ENCODE results near the gene ZNF697. TPM values are rescaled to one million over a fixed set of nuclear protein-coding genes. Genes with fewer than 3 reads are reported as not detected.

Gene ZNF697
- total RNA-seq, 1 donor from 2014 or later: 8.3 TPM

- H3K36me3 ChIP-seq: no peaks in the 10 kb centered on the region
- Mint-ChIP-seq H3K27me3 (ENCODE audit: insufficient read depth, low read depth) (peaks cover 6% of the 10 kb centered on the region), H3K4me3 (no peak overlapping the region), H3K9me3 (no peaks in the 10 kb centered on the region), H3K36me3 (no peaks in the 10 kb centered on the region), H3K27ac (no peak overlapping the region), H3K4me1 (no peaks in the 10 kb centered on the region)
- no peaks in the 10 kb centered on the region for H3K27me3 ChIP-seq
- no peaks in the 10 kb centered on the region for H4K20me1 ChIP-seq (ENCODE audit: low read depth)
- no peak overlapping the region for H3K27ac ChIP-seq
- no peak overlapping the region for H3K4me2 ChIP-seq
- no peaks in the 10 kb centered on the region for H3F3A ChIP-seq (ENCODE audit: low read depth)
- no peaks in the 10 kb centered on the region for H3K79me2 ChIP-seq (ENCODE audit: low read depth)
- no peak for DNase-seq (ENCODE audit: low spot score)
- no peaks in the 10 kb centered on the region for H3K4me1 ChIP-seq
- no peak overlapping the region for H3K4me3 ChIP-seq
- no peak overlapping the region for H3K9ac ChIP-seq
- H3K9me3 ChIP-seq (ENCODE audit: low read depth): no peaks in the 10 kb centered on the region
- no peak overlapping the region for H2AFZ ChIP-seq (replicated peaks)
- TF ChIP-seq CTCF (IDR thresholded peaks at IDR 0.05): no peak
- TF ChIP-seq EZH2 (IDR thresholded peaks at IDR 0.05): no peak
- no peak for TF ChIP-seq EZH2phosphoT487 (IDR thresholded peaks at IDR 0.05)
These were observed 45.9 kb downstream of the ZNF697 start for GRCh38 chr1:119602169-119602568.

- H2AFZ ChIP-seq (replicated peaks): no peak overlapping the region
- no peak overlapping the region for H3K27ac ChIP-seq
- no peaks in the 10 kb centered on the region for H3K9me3 Mint-ChIP-seq
- no peaks in the 10 kb centered on the region for H3F3A ChIP-seq (ENCODE audit: low read depth)
- no peak for DNase-seq (ENCODE audit: low spot score)
- no peaks in the 10 kb centered on the region for H3K4me1 Mint-ChIP-seq
- no peaks in the 10 kb centered on the region for H4K20me1 ChIP-seq (ENCODE audit: low read depth)
- H3K4me3 Mint-ChIP-seq: no peak overlapping the region
- peaks cover 4% of the 10 kb centered on the region for H3K27me3 Mint-ChIP-seq (ENCODE audit: insufficient read depth, low read depth)
- H3K27me3 ChIP-seq: no peaks in the 10 kb centered on the region
- H3K79me2 ChIP-seq (ENCODE audit: low read depth): no peaks in the 10 kb centered on the region
- no peak overlapping the region for H3K4me2 ChIP-seq
- H3K36me3 Mint-ChIP-seq: no peaks in the 10 kb centered on the region
- H3K9ac ChIP-seq: no peak overlapping the region
- no peak overlapping the region for H3K4me3 ChIP-seq
- no peaks in the 10 kb centered on the region for H3K4me1 ChIP-seq
- TF ChIP-seq CTCF (IDR thresholded peaks at IDR 0.05): no peak
- TF ChIP-seq EZH2phosphoT487 (IDR thresholded peaks at IDR 0.05): no peak
- no peak for TF ChIP-seq EZH2 (IDR thresholded peaks at IDR 0.05)
- no peaks in the 10 kb centered on the region for H3K9me3 ChIP-seq (ENCODE audit: low read depth)
- no peaks in the 10 kb centered on the region for H3K36me3 ChIP-seq
- H3K27ac Mint-ChIP-seq: no peak overlapping the region
These were observed 47.1 kb downstream of the ZNF697 start for GRCh38 chr1:119600976-119601375.

DNA sequence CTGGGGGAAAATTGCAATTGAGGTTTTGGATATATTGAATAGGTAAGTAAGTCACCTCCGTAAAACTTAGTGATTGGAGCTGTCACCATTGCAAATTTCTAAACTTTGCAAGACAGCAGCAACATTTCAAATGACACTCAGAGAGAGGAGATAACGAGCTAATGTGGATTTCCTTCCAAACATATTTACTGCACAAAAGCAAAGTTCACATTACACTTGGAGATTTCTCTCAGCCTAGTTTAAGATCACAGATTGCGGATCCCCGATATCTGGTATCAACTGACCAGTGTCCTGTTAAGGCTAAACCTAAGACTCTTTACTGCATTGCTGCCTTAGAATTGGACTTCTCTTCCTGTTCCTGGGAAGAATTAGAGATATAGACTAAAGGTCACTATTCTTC, 47.5 kb downstream of the ZNF697 start:
- H2AFZ ChIP-seq (replicated peaks): no peak overlapping the region
- H3K4me3 ChIP-seq: no peak overlapping the region
- H3K4me1 Mint-ChIP-seq: no peaks in the 10 kb centered on the region
- no peak for DNase-seq (ENCODE audit: low spot score)
- TF ChIP-seq CTCF (IDR thresholded peaks at IDR 0.05) (no peak), EZH2 (IDR thresholded peaks at IDR 0.05) (no peak), EZH2phosphoT487 (IDR thresholded peaks at IDR 0.05) (no peak)
- peaks cover 4% of the 10 kb centered on the region for H3K27me3 Mint-ChIP-seq (ENCODE audit: insufficient read depth, low read depth)
- no peak overlapping the region for H3K4me2 ChIP-seq
- H3K9me3 ChIP-seq (ENCODE audit: low read depth): no peaks in the 10 kb centered on the region
- H3K9ac ChIP-seq: no peak overlapping the region
- no peaks in the 10 kb centered on the region for H3K36me3 Mint-ChIP-seq
- no peaks in the 10 kb centered on the region for H4K20me1 ChIP-seq (ENCODE audit: low read depth)
- H3K36me3 ChIP-seq: no peaks in the 10 kb centered on the region
- H3K27me3 ChIP-seq: no peaks in the 10 kb centered on the region
- no peak overlapping the region for H3K27ac ChIP-seq
- H3K79me2 ChIP-seq (ENCODE audit: low read depth): no peaks in the 10 kb centered on the region
- no peaks in the 10 kb centered on the region for H3K4me1 ChIP-seq
- no peaks in the 10 kb centered on the region for H3F3A ChIP-seq (ENCODE audit: low read depth)
- no peak overlapping the region for H3K27ac Mint-ChIP-seq
- H3K9me3 Mint-ChIP-seq: no peaks in the 10 kb centered on the region
- no peak overlapping the region for H3K4me3 Mint-ChIP-seq

Measured in neural progenitor cell (in vitro differentiated cells).